Activated CD8-positive, alpha-beta memory T cell treated with anti-CD3 and anti-CD28 coated beads, Interleukin-2, amount 10 ng/mL, durations not matched to agents 7 days and 5 days (primary cell): ENCODE results near the gene NME9. TPM values are rescaled to one million over a fixed set of nuclear protein-coding genes. Genes with fewer than 3 reads are reported as not detected.

Experiments
- ATAC-seq: fragments of 150-1000 bp; cut with Tn5 transposase; one replicate; pipeline ENCODE4 v1.10.0; 2021; ENCODE audit warnings: moderate library complexity
- CTCF ChIA-PET: fragments of 350-600 bp; sonication (Branson Sonifier 250); formaldehyde crosslinking; loops from one replicate; lab custom pipeline; 2021; ENCODE audit warnings: antibody characterized with exemption; lab: Charles Lee
- DNase-seq: peaks from one replicate; pipeline ENCODE4 v3.0.0-alpha.2; 2020
- H3K27ac Mint-ChIP-seq: one replicate; pipeline ENCODE4 v1.8.0; 2021; ENCODE audit warnings: mild to moderate bottlenecking, mixed read lengths
- H3K27me3 Mint-ChIP-seq: one replicate; pipeline ENCODE4 v1.8.0; 2021; ENCODE audit warnings: mixed read lengths
- H3K36me3 Mint-ChIP-seq: one replicate; pipeline ENCODE4 v1.8.0; 2021; ENCODE audit warnings: mild to moderate bottlenecking, mixed read lengths
- H3K4me1 Mint-ChIP-seq: one replicate; pipeline ENCODE4 v1.8.0; 2021; ENCODE audit warnings: mixed read lengths
- H3K4me3 Mint-ChIP-seq: one replicate; pipeline ENCODE4 v1.8.0; 2021; ENCODE audit warnings: mild to moderate bottlenecking, moderate library complexity, mixed read lengths
- H3K9me3 Mint-ChIP-seq: one replicate; pipeline ENCODE4 v1.8.0; 2022; ENCODE audit warnings: low read depth, mixed read lengths
- total RNA-seq, 2 experiments: library from RNA; stranded (reverse); gene quantifications; one replicate each; pipeline ENCODE4 v1.2.3, GENCODE V29; 2021

The NME9 gene
- total RNA-seq, 2 experiments from 2014 or later = not detected

GRCh38 chr3:138281561-138281960, 48.1 kb downstream of the NME9 start:
- CTCF ChIA-PET = interaction anchor here (0.9 kb wide), 1 partner anchor 14 kb away, joined by 3 read pairs; no protein-coding TSS in a partner anchor
- no peaks in the 10 kb centered on the region for H3K9me3 Mint-ChIP-seq
- ATAC-seq (no peak), DNase-seq (no peak)
- H3K27ac Mint-ChIP-seq = no peak overlapping the region
- H3K27me3 Mint-ChIP-seq = no peaks in the 10 kb centered on the region
- no peak overlapping the region for H3K4me3 Mint-ChIP-seq
- peaks cover 14% of the 10 kb centered on the region for H3K36me3 Mint-ChIP-seq
- peaks cover 2% of the 10 kb centered on the region for H3K4me1 Mint-ChIP-seq

- CTCF ChIA-PET = interaction anchor here (1.0 kb wide), 1 partner anchor 15 kb away, joined by 3 read pairs; no protein-coding TSS in a partner anchor
- ATAC-seq = no peak
- no peak for DNase-seq
- Mint-ChIP-seq H3K4me1 (peaks cover 8% of the 10 kb centered on the region), H3K9me3 (no peaks in the 10 kb centered on the region), H3K27me3 (no peaks in the 10 kb centered on the region), H3K4me3 (no peak overlapping the region), H3K27ac (peak overlapping the region; percentile 19), H3K36me3 (peaks cover 38% of the 10 kb centered on the region)
These were observed 58.4 kb downstream of the NME9 start for GRCh38 chr3:138271189-138271794.

GRCh38 chr3:138270245-138270644, 59.4 kb downstream of the NME9 start:
- no peak overlapping the region for H3K27ac Mint-ChIP-seq
- CTCF ChIA-PET = interaction anchor here (1.0 to 1.3 kb wide), 2 partner anchors 16 to 96 kb away, joined by 3 to 5 read pairs; no protein-coding TSS in a partner anchor
- peaks cover 37% of the 10 kb centered on the region for H3K36me3 Mint-ChIP-seq
- no peak overlapping the region for H3K4me3 Mint-ChIP-seq
- DNase-seq = no peak
- no peaks in the 10 kb centered on the region for H3K27me3 Mint-ChIP-seq
- H3K9me3 Mint-ChIP-seq = no peaks in the 10 kb centered on the region
- no peak for ATAC-seq
- H3K4me1 Mint-ChIP-seq = peaks cover 8% of the 10 kb centered on the region

- H3K9me3 Mint-ChIP-seq = no peaks in the 10 kb centered on the region
- H3K4me3 Mint-ChIP-seq = no peak overlapping the region
- DNase-seq = no peak
- no peak overlapping the region for H3K27ac Mint-ChIP-seq
- H3K27me3 Mint-ChIP-seq = no peaks in the 10 kb centered on the region
- H3K4me1 Mint-ChIP-seq = peaks cover 8% of the 10 kb centered on the region
- H3K36me3 Mint-ChIP-seq = peaks cover 24% of the 10 kb centered on the region
- CTCF ChIA-PET = no interaction called here
- ATAC-seq = no peak
These were observed 62.6 kb downstream of the NME9 start for GRCh38 chr3:138267083-138267482.

- Mint-ChIP-seq H3K27ac (no peak overlapping the region), H3K27me3 (no peaks in the 10 kb centered on the region), H3K4me3 (no peak overlapping the region), H3K4me1 (peaks cover 2% of the 10 kb centered on the region), H3K9me3 (no peaks in the 10 kb centered on the region), H3K36me3 (peaks cover 15% of the 10 kb centered on the region)
- ATAC-seq (no peak), DNase-seq (no peak)
- CTCF ChIA-PET = no interaction called here
These were observed 63.9 kb downstream of the NME9 start for GRCh38 chr3:138265745-138266144.

- Mint-ChIP-seq H3K27me3 (no peaks in the 10 kb centered on the region), H3K4me3 (no peak overlapping the region), H3K9me3 (no peaks in the 10 kb centered on the region), H3K27ac (no peak overlapping the region), H3K4me1 (no peaks in the 10 kb centered on the region), H3K36me3 (peaks cover 14% of the 10 kb centered on the region)
- DNase-seq (no peak), ATAC-seq (no peak)
- CTCF ChIA-PET = no interaction called here
These were observed 66.5 kb downstream of the NME9 start for GRCh38 chr3:138263104-138263503.

GRCh38 chr3:138260611-138261010, 69.0 kb downstream of the NME9 start:
- DNase-seq (no peak), ATAC-seq (no peak)
- Mint-ChIP-seq H3K4me1 (no peaks in the 10 kb centered on the region), H3K27ac (no peak overlapping the region), H3K27me3 (no peaks in the 10 kb centered on the region), H3K4me3 (no peak overlapping the region), H3K36me3 (peaks cover 13% of the 10 kb centered on the region), H3K9me3 (no peaks in the 10 kb centered on the region)
- CTCF ChIA-PET = no interaction called here

GRCh38 chr3:138259126-138259525, 70.5 kb downstream of the NME9 start:
- Mint-ChIP-seq H3K36me3 (peaks cover 10% of the 10 kb centered on the region), H3K27me3 (no peaks in the 10 kb centered on the region), H3K9me3 (no peaks in the 10 kb centered on the region), H3K4me3 (no peak overlapping the region), H3K4me1 (no peaks in the 10 kb centered on the region), H3K27ac (no peak overlapping the region)
- no peak for ATAC-seq
- DNase-seq = no peak
- CTCF ChIA-PET = interaction anchor here (1.4 kb wide), 1 partner anchor 141 kb away, joined by 3 read pairs; no protein-coding TSS in a partner anchor

- H3K27ac Mint-ChIP-seq = no peak overlapping the region
- no peaks in the 10 kb centered on the region for H3K9me3 Mint-ChIP-seq
- DNase-seq = no peak
- no peak for ATAC-seq
- peaks cover 5% of the 10 kb centered on the region for H3K36me3 Mint-ChIP-seq
- no peaks in the 10 kb centered on the region for H3K4me1 Mint-ChIP-seq
- no peak overlapping the region for H3K4me3 Mint-ChIP-seq
- H3K27me3 Mint-ChIP-seq = no peaks in the 10 kb centered on the region
- CTCF ChIA-PET = interaction anchor here (1.4 kb wide), 1 partner anchor 139 kb away, joined by 3 read pairs; no protein-coding TSS in a partner anchor
These were observed 71.7 kb downstream of the NME9 start for GRCh38 chr3:138257986-138258385.

GRCh38 chr3:138256022-138256421, 73.6 kb downstream of the NME9 start:
- Mint-ChIP-seq H3K36me3 (peaks cover 8% of the 10 kb centered on the region), H3K4me3 (no peak overlapping the region)
- CTCF ChIA-PET = no interaction called here

GRCh38 chr3:138254216-138254615, 75.4 kb downstream of the NME9 start:
- no peak for DNase-seq
- Mint-ChIP-seq H3K4me3 (no peak overlapping the region), H3K36me3 (peaks cover 12% of the 10 kb centered on the region), H3K9me3 (no peaks in the 10 kb centered on the region), H3K4me1 (no peaks in the 10 kb centered on the region), H3K27ac (no peak overlapping the region), H3K27me3 (no peaks in the 10 kb centered on the region)
- no peak for ATAC-seq
- CTCF ChIA-PET = interaction anchor here (0.5 kb wide), 1 partner anchor 107 kb away, joined by 3 read pairs; no protein-coding TSS in a partner anchor

More at GRCh38 chr3:138256022-138256421, 73.6 kb downstream of the NME9 start:
- Mint-ChIP-seq H3K9me3 (no peaks in the 10 kb centered on the region), H3K4me1 (no peaks in the 10 kb centered on the region), H3K27me3 (no peaks in the 10 kb centered on the region), H3K27ac (no peak overlapping the region)
- no peak for ATAC-seq
- DNase-seq = no peak

- Mint-ChIP-seq H3K4me1 (no peaks in the 10 kb centered on the region), H3K4me3 (no peak overlapping the region), H3K36me3 (peaks cover 15% of the 10 kb centered on the region), H3K9me3 (no peaks in the 10 kb centered on the region), H3K27me3 (no peaks in the 10 kb centered on the region), H3K27ac (no peak overlapping the region)
- DNase-seq (no peak), ATAC-seq (no peak)
- CTCF ChIA-PET = no interaction called here
These were observed 76.0 kb downstream of the NME9 start for GRCh38 chr3:138253609-138254008.
